Hematopoietic multipotent progenitor cell treated with erythropoietin and hydrocortisone succinate and interleukin-3 and kit ligand, for 6 days (in vitro differentiated cells): ENCODE results near the gene MAX.
"Not testable (repeated sequence)": the region's sequence is repeated elsewhere in the genome, so short reads cannot be mapped to it uniquely, and the experiment has no call there.

Experiments
- DNase-seq: peaks from one replicate; pipeline ENCODE4 v3.0.0-alpha.2; 2015

MAX gene

DNA sequence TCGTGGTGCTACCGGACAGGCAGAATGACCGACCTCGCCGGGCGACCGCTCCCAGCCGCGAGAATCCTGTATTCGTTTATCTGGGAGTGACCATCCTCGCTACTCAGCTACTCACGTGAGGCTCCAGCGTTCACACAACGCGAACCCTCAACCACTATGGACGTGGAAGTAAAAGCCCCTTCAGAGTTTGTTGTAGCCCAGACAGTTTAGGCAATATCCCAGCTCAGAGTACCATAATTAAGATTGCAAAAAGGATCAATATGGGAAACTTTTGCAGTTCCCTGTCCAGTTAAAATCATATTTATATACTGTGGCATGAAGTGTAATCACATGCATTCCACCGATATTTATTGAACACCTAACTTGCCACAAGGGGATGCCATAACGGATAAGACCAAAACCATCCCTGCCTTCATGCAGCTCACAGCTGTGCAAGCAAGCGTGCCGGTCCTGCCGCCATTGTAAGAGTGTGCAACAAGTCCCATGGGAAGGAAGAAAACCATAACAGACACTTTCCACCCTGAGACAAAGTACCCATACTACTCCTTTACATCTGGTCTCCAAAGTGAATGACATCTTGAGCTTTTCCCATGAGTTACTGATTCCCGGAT is 938 bp upstream of the MAX start:
- peak; percentile 40 for DNase-seq

DNA sequence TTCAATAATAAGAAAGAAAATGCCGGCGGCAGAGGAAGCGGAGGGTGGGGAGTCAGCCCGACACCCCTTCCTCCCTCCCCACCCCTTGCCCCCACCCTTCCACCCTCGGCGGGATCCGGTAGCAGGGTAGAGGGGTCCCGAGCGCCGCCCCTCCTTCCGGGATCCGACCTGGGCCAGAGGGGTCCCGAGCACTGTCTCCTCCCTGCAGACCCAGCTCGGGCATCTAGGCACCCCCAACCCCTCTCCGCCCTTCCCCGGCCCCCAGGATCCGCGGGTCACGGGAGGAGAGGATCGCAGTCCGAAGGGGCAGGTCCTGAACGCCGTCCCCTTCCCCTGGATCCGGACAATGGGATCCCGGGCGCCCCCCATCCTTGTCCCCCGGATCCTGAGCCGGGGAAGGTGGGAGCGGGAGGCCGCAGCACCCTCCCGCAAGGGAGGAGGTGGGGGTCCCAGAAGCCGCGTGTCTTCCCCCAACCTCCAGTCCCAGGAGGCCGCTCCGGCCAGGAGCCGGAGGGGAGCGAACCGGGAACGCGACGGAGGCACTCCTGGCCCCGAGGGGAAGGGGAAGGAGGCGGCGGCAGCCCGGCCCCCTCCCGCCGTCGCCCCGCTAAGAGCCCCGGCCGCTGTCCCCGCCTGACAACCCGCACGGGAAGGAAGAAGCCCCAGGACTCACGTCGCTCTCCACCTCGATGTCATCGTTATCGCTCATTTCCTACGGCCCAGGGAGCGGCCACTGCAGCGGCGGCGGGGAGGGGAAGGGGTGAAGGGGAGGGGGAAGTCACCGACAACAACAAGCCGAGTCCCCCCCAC is 481 bp downstream of the MAX start:
- peak; percentile 29 for DNase-seq

DNA sequence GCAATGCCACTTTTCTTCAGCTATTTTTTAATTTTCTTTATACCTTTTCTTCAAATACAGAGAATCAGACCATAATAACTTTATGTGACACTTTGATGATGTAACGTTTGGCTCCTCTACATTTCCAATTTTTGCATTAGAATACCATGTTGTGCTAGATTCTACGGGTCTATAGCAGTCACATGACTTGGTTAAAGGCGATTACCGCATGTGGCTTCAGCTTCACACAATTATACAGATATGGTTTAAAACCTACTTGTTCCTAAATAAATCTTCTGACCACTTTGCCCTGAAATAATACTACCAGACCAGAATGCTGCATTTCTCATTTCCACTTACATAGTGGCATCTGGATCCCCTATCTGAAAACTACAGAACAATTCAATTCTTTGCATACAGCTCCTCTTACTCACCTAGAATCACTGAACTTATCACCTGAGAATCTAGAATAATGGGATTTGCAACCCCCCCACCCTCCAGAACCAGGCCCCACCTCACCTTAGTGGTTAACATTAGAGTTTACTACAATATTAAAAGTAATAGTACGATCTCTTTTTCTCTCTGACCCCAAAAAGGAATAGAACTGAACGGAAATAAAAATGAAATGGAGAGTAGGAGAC is 1.3 kb downstream of the MAX start:
- peak; percentile 35 for DNase-seq

DNA sequence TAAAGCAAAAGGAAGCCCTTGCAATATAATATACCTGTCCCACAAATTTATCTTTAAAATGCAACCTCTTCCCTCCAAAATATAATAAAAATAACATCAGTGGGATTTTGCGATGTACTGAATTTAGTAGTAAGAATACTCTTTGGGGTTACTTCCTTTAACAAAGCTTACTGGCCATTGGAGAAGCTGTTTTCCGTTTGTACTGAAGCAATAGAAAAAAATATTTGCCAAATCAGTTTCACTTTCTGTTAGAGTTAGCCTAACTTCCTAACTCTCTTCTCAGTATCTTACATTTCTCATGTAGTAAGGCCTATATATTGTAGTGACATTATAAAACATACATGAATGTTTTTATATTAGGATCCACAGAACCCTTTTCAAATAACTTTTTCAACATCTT is 3.7 kb downstream of the MAX start:
- DNase-seq: peak; percentile 64

DNA sequence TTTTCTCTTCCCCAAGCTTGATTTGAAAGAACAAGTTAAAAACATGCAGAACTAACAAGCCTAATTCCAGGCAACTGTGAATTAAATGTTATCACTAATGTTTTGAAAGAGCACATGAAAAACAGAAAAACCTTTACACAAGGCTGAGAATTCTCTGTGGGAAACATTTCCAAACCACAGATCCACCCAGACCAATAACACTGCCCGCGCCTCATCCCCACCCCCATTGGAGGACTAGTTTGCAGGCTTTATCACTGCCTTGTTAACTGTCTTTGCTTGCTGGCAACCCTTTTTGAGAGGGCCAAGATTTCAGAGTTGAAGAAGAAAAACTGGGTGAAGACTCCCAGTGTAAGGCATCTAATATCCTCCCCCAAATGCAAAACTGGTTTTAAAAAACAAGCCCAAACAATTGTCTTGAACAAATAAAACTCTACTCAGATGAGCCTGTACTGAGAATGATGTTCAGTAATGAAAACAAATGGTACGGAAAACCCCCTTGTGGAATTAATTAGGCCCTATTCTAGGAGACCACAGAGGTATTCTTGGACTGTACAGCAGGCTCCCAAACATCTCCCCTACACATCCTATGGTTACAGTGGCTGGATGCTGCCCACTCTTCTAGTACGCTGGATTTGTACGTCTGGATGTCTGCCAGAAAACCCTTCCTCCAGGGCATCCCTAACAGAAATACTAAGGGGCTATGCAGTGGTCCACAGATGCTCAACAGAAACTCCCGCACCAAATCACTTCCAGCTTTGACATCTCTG is 5.8 kb downstream of the MAX start:
- peak; percentile 82 for DNase-seq

DNA sequence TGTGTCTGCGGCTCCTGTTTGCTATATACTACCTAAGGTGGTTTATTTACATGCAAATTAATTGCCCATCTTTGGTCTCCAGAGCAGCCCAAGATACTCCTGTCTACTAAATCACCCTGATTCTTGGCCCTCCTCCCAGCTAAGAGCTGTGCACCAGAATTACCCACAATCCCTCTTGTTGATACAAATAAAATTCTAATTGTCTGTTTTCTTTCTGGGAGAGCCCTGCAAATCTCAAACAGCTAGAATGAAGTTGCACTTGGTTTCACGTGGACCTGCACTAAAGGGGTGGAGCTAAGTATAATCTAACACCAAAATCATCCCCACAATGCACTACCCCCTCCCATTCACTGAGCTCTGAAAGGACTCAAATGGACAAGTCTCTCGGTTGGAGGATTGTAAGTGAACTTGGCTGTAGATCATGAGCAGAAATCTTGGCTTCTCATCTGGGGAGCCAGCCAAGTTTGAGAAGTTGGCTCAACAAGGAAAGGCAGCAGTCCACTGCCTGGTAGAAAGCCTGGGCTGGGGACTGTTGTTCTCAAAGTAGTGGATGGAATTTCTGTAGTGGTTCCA is 6.6 kb downstream of the MAX start:
- peak; percentile 24 for DNase-seq

DNA sequence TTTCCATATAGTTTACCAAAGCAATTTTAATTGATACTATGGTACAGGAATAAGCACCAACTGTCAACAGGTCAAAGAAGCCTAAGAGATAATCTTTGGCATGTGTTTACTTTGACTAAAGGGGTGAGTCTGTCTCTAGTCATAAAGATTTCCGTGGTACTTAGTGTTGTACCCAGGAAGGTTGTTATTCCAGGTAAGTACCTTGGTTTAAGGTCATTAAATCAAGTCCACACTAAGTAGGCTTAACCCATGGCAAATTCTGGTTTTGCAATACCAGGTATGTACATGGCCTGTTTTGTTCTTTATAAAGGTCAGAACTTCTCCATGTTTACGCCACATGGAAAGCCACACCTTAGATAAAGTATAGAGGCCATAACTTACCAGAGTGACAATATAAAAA is 10.0 kb downstream of the MAX start:
- no peak for DNase-seq

DNA sequence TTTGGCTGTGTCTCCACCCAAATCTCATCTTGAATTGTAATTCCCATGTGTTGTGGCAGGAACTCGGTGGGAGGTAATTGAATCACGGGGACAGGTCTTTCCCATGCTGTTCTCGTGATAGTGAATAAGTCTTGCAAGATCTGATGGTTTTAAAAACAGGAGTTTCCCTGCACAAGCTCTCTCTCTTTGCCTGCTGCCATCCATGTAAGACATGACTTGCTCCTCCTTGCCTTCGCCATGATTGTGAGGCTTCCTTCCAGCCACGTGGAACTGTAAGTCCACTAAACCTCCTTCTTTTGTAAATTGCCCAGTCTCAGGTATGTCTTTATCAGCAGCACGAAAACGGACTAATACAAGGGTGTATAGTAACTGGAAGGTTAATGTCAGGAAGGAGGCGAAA is 14.5 kb downstream of the MAX start:
- not testable (repeated sequence) for DNase-seq

DNA sequence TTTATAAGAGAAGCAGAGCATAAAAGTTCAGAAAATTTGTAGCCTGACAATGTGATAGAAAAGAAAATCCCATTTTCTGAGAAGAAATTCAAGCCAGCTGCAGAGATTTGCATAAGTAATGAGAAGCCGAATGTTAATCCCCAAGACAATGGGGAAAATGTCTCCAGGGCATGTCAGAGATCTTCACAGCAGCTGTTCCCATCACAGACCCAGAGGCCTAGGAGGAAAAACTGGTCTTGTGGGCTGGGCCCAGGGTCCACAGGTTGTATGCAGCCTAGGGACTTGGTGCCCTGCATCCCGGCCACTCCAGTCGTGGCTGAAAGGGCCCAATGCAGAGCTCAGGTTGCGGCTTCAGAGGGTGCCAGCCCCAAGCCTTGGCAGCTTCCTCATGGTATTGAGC is 15.6 kb downstream of the MAX start:
- DNase-seq: not testable (repeated sequence)

DNA sequence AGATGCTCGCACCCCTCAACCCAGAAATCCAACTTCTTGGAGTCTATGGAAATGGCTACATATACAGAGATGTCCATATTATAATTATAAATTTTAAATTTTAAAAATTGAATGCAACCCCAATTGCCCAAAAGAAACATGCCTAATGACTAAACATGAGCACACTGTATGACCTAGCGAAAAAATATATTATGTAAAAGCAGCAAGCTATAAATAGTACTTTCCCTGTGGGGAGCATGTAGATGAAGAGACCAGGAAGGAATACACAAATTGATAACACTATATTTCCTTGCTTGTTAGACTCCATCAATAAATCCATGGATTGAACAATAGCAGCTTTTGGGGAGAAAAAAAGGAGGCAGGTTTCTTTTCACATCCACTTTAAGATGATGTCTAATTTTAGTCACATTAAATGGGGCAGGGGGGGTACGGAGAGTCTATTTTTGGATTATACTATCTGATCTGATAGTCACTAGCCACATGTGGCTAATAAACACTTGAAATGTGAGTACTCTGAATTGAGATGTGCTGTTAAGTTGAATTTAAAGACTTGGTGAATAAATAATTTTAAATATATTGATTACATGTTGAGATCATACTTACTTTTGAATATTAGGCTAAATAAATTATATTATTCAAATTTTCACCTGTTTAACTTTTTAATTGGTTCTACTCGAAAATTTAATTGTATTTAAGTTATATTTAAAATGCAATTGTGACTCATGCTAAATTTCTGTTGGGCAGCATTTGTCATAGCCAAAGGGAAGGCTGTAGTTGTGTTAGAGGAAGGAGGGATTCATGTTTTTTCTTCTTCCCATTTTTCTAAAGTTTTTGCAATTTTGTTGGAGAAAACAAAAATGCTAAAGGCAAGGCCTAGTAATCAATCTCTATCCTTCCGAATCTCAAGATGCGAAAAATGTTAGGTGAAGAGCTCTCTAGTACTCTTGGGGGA is 17.5 kb downstream of the MAX start:
- no peak for DNase-seq

DNA sequence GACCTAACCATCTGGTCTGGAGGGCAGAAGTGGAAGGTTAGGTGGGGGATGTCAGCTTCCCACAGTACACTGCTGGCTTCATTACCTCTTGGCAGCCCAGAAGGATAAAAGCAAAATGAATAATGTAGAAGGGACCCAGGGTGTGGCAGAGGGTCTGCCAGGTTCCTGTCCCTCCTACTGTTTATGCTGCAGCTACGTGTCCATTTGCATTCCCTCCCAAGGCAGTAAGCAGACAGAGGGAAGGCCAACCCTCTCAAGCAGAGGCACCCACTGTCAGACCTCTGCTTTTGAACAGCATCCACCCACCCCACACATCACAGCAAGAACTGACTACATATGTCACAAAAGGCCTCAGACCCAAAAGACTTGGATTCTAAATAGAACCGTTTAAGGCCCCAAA is 19.4 kb downstream of the MAX start:
- DNase-seq: no peak

DNA sequence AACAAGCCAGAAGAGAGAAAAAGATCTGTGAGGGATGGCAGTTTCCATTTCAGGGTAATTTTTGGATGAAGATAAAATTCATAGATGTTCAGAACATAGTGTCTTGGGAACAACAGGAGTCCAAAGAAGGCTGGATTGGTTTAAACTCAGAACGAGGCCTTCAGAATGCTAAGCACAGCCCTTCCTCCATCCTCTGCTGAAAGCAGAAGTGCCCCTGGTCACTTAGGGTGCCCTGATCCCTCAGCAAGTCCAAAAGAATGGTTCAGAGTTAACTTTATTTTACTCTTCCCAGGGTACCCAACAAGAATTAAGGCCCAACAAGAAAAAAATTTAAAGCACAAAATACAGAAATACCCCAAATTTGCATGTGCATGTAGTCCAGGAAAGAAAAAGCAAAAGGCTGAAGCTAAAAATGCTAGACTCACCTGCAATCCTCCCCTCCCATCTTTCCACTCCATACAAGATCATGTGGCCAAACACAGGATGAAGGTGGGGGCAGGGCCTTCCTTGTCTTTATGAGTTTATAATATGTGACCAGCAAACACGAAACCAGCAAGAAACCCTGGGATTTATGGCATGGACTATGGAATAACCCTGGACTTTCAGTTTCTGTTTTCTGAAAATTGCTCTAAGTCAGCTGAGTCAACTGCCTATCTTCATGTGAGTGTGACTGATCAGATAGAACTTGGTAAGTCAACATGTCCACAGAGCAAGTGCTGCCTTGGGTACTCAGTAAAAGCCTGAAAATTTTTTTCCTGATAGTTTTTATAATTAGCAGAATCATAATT is 21.2 kb downstream of the MAX start:
- no peak for DNase-seq

DNA sequence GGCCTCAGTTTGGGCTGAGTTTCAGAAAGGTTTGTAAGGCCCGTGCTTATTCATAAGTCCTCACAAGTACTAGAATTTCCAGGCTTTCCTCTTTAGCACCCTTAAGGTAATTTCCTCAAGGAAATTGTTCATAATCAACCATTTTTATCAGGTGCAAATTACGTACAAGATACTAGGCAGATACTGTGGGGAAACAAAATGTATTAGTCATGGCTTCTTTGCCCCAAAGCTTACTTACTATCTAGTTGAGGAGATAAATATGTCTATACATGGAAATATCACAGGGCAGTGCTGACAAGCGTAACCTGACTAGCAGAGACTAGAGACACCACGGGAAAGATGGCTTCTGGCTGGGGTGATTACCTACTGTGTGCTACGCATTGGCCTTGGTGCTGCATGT is 22.5 kb downstream of the MAX start:
- no peak for DNase-seq

DNA sequence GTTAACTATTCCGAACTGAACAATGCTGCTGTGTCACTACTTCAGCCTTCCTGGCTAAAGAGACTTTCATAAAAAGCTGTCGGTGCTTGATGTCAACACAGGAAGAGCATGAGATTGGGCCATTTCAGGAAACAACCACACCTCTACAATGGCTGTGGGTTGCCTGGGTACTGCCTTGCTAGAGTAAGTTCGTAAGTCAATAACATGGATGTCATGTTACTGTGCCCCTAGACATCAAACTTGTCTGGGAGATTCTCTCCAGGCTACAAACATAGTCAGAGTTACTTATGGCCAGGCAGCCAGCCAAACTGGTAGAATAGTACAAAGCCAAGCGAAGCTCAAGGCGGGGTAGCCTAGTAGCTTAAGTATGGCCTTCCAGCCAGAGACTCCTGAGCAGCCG is 23.1 kb downstream of the MAX start:
- peak; percentile 40 for DNase-seq

DNA sequence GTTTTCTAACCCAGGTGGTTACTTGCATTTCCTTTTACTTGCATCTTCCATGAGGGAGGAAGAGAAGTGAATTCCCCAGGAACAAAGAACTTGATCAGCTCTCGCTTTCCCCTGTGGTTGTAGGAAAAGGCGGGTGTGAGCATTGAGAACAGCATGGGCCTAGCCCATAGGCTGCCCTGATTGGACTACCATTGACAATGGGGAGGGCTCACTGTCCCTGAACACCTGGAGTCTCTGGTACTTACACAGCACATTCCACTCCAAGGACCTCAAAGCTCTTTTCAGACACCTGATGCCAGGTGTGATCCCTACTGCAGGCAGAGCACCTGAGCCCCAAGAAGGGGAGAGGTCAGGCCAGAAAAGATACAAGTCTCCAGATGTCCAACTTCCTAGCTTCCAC is 25.0 kb downstream of the MAX start:
- DNase-seq: no peak

DNA sequence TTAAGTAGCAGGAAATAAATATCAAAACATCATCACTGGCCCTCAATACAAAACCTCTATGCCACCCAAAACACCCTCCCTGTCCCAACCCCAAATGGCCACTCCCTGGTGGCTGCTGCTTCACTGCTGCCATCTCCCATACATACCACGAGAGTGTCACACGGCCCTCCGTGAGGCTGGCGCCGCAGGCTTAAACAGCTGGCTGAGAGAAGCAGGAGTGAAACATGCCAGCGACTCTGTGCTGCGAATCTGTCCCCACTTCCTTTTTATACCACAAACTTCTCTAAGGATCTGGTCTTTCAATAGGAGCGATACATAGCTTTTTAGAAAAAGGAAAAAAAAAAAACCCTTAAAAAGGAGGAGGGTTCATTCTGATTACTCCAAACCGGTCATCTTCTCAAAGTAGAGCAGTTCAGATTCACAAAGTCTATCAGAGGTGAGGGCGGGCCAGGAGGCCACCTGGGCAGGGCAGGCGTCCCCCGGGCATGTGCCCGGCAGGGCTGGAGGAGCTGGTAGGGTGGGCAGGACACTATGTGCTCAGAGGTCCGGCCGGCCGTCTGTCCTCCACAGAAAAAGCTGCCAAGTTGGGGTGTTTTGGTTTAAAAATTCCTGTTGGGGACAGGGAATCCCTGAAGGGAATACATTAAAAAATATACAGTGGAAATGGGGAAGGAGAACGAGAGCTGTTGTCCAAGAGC is 26.5 kb downstream of the MAX start:
- peak; percentile 19 for DNase-seq

DNA sequence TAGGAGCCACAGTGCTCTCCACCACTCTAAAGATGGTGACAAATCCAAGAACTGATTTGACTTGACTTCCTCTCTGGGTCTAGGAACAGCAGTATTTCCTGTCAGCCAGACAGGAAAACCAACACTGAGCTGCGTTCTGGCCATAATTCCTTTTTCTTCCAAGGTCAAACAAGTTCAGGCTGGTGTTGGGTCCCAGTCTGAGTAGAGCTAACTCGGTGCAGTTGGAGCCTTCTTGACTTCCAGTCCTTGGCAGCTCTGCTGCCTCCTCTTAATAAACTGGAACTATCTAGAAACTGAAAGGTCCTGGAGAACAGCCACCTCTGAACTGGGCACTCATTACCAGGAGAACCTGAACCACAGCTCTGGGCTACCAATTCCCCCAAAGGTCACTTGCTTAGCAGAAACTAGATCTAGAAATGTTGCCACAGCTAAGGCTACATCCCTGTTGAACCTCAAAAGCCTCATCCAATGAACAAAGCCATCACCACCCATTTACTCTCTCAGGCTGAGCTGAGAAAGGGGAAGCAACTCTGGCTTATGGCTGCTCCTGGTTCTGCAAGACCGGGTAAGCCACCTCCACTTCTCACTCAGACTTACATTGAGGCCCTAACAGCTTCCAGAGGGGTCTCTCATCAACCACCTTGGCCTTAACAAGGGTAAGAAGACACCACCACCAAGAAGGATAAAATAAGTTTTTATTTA is 27.7 kb downstream of the MAX start:
- peak; percentile 71 for DNase-seq

DNA sequence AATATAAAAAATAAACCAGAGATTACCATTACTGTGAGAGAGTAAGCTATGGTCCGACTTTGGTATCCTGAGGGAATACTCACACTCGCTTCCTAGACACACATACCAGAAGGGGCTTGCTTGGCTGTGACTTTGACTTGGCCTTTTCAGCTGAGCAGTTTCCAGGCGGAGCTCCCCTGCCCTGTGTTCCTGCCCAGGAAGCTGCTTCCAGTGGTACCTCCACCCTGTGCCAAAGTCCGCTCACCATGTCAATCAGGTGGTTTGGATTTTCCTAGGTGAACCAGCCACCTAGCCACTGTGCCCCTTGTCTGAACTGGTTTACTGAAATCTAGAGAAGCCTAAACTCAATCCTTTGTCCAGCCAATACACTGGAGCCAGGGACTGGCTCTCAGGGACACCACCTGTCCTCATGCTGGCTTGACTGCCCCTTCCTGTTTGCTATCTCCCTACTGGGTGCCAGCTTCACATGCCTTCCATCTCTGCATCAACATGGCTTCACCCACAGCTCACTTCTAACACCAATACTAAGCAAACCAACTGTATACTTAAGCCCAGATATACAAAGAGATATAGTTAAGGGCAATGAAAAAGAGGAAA is 28.6 kb downstream of the MAX start:
- DNase-seq: no peak

DNA sequence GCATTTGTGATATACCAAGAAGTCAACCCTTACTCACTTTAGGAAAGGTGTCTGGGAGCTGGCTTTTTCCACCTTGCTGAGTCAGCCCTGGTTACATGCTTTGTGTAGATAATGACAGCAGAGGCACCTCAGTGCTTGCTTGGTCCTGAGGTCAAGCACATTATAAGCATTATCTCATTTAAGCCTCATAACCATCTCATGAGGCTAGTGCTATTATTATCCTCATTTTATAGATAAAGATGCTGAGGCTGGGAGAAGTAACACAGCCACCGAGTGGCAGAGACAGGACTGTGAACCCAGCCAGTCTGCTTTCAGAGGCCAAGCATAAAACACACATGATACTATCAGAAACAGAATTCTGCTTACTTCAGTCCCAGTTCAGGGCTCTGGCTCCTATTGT is 29.4 kb downstream of the MAX start:
- DNase-seq: peak; percentile 50
